Effector CD8-positive, alpha-beta T cell (primary cell): ENCODE results near the gene SDR9C7.
"Not testable (repeated sequence)": the region's sequence is repeated elsewhere in the genome, so short reads cannot be mapped to it uniquely, and the experiment has no call there.

Experiments
- DNase-seq: peaks from one replicate; lab custom pipeline; 2025; lab: John Stamatoyannopoulos, UW

The SDR9C7 gene

GRCh38 chr12:56953314-56953713 is 19.1 kb upstream of the SDR9C7 start:
- DNase-seq = no peak

GRCh38 chr12:56951582-56952339 is 17.6 kb upstream of the SDR9C7 start:
- no peak for DNase-seq

GRCh38 chr12:56948881-56949280 is 14.7 kb upstream of the SDR9C7 start:
- DNase-seq = no peak

- DNase-seq = no peak
These were observed 14.2 kb upstream of the SDR9C7 start for GRCh38 chr12:56948457-56948777.

GRCh38 chr12:56947633-56948456 is 13.6 kb upstream of the SDR9C7 start:
- no peak for DNase-seq

DNA sequence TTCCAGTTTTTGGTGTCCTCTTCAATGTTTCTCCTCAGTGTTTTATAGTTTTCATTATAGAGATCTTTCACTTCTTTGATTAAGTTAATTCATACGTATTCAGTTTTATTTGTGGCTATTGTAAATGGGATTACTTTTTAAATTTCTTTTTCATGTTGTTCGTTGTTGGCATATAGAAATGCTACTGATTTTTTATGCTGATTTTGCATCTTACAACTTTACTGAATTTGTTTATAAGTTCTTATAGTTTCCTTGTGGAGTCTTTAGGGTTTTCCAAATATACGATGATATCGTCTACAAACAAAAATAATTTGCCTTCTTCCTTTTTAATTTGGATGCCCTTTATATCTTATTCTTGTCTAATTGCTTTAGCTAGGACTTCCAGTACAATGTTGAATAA is 9.7 kb upstream of the SDR9C7 start:
- DNase-seq = no peak

DNA sequence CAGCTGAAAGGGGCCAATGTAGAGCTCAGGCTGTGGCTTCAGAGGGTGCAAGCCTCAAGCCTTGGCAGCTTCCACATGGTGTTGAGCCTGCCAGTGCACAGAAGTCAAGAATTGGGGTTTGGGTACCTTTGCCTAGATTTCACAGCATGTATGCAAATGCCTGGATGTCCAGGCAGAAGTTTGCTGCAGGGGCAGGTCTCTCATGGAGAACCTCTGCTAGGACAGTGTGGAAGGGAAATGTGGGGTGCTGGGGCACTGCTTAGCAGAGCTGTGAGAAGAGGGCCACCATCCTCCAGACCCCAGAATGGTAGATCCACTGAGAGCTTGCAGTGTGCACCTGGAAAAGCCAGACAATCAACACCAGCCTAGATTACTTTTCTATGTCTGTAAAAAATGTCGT is 9.2 kb upstream of the SDR9C7 start:
- DNase-seq = not testable (repeated sequence)

DNA sequence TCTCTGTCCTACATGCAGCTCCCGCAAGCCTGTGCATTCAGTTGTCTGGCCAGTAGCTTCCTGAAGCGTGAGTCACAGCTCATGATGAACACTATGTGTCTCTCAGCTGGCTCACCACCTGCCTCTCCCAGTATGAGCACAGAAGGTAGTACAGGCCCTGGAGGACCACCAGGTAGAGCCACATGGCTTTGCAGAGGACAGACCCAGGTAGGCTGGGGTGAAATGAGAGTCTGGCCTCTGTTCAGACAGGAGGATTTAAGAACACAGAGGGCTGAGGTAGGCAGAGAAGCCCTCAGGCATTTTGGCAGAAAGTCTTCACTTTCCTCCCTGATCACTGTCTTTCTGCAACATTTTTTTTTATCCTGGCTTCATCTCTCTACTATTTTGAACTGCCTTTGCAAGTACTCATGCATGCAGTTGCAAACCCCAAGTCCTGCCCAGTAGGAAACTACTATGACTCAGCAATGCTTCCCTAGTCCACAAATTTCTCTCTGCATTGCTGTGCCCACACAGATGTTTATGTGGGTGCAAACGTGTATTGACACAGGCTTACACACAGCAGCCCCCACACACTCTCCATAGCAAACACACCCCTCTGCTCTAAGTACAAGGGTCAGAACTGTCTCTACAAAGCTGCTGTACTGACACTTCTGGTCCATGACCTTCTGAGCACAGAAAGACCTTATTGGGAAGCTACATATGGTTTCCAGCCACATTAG is 7.2 kb upstream of the SDR9C7 start:
- no peak for DNase-seq

DNA sequence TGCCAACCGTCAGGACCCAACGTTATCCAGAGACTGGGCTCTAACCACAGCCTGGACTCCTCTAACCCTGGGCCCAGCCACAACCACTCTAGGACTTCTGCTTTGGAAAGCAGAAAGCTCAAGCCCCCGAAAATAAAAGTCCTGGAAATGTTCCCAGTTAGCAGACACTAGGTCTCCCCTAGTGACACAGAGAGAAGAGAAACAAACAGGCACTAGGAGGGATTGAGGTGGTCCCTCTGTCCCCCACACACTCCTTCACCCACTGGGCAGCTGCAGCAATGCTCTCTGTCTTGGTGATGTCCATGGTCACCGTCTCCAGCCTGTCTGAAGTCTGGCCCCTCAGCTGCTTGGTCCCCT is 6.7 kb upstream of the SDR9C7 start:
- DNase-seq = not testable (repeated sequence)

DNA sequence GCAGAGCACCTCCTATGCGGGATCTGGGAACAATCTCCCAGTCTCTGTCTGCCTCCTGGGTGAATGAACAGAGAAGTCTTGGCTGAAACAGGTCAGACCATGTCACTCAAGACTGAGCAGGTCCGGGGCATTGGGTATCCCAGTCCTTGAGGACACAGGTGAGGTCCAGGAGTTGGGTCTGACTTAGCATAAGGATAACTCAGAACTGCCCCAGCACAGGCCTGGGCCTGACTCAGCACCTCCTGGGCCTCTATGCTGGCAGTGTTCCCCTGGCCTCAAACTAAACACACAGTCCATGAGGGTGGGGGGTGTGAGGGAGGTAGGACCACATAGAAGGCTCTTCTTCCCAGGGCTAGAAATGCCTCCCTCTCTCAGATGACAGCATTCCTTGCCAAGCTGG is 1.5 kb upstream of the SDR9C7 start:
- no peak for DNase-seq

DNA sequence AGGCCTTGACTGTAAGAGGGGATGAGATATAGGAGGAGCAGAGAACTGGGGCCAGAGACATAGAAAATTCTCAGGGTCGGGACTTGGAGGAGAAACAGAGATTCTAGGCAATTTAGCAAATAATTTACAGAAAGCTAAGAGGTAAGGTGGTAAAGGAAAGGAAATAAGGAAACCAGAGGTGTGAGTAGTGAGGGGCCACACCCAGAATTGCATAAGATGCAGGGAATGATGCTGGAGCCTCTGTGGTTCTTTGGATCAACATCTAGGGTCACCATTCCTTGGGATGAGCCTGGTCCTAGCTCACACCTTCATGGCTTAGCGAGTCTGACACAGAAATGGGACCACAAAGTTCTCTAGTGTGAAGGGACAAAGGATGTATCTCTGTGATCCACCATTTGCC is 949 bp upstream of the SDR9C7 start:
- no peak for DNase-seq

- no peak for DNase-seq
These were observed 1.3 kb downstream of the SDR9C7 start for GRCh38 chr12:56932867-56933266.

- no peak for DNase-seq
These were observed 2.1 kb downstream of the SDR9C7 start for GRCh38 chr12:56932146-56932545.

GRCh38 chr12:56931474-56931978 is 2.7 kb downstream of the SDR9C7 start:
- no peak for DNase-seq

GRCh38 chr12:56930241-56930640 is 4.0 kb downstream of the SDR9C7 start:
- no peak for DNase-seq

- DNase-seq = no peak
These were observed 4.4 kb downstream of the SDR9C7 start for GRCh38 chr12:56929780-56930179.

DNA sequence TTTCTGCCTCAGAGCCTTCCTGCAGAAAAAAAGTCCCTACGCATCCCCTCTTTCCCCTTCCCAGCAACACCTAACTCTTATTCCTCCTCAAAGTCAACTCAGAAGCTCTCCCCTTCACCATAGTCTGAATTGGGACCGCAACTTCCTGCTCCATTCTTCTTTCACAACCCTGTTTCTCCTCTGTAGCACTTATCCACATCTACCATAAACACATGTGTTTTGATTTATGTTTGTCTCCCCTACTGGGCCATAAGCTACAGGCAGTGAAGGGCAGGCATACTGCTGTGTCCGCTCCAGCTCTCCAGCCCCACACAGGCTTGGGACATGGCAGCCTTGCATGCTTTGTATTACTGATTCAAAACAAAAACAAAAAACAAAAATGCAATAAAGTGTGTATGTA is 5.9 kb downstream of the SDR9C7 start:
- no peak for DNase-seq

DNA sequence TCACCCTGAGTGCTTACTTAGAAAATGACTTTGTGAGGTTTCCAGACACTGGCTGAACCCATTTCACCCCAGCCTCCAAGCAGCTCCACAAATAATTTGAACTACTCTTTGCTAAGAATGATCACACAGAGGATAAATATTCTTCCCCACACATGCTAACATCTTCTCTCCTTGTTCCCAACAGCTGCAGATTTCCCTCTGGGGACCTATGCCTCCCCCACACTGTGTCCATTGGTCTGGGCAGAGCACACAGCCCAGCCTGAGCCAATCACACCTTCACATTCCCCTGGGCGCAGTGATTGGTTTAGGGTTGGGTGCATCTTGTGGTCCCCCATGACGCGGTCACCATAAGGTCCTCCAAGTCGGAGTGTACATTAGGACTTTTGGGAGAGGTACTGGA is 6.9 kb downstream of the SDR9C7 start:
- no peak for DNase-seq

GRCh38 chr12:56922031-56922430 is 12.2 kb downstream of the SDR9C7 start:
- DNase-seq = no peak

GRCh38 chr12:56921346-56921745 is 12.9 kb downstream of the SDR9C7 start:
- no peak for DNase-seq

DNA sequence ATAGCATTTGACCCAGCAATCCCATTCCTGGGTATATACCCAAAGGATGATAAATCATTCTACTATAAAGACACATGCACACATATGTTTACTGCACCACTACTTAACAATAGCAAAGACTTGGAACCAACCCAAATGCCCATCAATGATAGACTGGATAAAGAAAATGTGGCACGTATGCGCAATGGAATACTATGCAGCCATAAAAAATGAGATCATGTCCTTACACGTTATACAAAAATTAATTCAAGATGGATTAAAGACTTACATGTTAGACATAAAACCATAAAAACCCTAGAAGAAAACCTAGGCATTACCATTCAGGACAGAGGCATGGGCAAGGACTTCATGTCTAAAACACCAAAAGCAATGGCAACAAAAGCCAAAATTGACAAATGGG is 16.1 kb downstream of the SDR9C7 start:
- DNase-seq = not testable (repeated sequence)

DNA sequence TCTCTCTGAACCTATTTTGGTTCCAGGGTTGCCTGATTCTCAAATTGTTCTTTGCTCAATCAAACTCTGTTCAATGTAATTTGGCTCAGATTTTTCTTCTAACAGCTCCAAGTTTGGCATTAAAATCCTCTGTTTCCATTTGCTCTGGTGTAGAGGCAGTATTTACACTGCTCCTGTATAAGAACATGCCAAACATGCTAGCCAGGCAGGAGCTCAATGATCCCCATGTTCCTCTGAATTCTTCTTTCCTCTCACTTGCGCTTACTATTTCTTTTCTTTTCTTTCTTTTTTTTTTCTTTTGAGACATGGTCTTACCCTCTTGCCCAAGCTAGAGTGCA is 17.2 kb downstream of the SDR9C7 start:
- no peak for DNase-seq
